Endothelial cell (in vitro differentiated cells): ENCODE results near the gene GLT6D1. TPM values are rescaled to one million over a fixed set of nuclear protein-coding genes. Genes with fewer than 3 reads are reported as not detected.
A peak's percentile ranks its signal among the peaks of the same experiment; 100 is the strongest.

Source experiments
- DNase-seq: peaks from one replicate; pipeline ENCODE4 v3.0.0; 2021; ENCODE audit warnings: low spot score
- H3K27ac Mint-ChIP-seq: one replicate; pipeline ENCODE4 v1.8.0; 2021; ENCODE audit warnings: mixed read lengths, inconsistent platforms; ENCODE audit not compliant: unreplicated experiment
- H3K27me3 Mint-ChIP-seq: one replicate; pipeline ENCODE4 v1.8.0; 2021; ENCODE audit warnings: mild to moderate bottlenecking, moderate library complexity, mixed read lengths, inconsistent platforms; ENCODE audit not compliant: unreplicated experiment
- H3K36me3 Mint-ChIP-seq: one replicate; pipeline ENCODE4 v1.8.0; 2021; ENCODE audit warnings: mild to moderate bottlenecking, low read depth, mixed read lengths, inconsistent platforms; ENCODE audit not compliant: unreplicated experiment
- H3K4me1 Mint-ChIP-seq: one replicate; pipeline ENCODE4 v1.8.0; 2021; ENCODE audit warnings: mild to moderate bottlenecking, mixed read lengths, inconsistent platforms; ENCODE audit not compliant: unreplicated experiment
- H3K4me3 Mint-ChIP-seq: one replicate; pipeline ENCODE4 v1.8.0; 2021; ENCODE audit warnings: mild to moderate bottlenecking, mixed read lengths, inconsistent platforms; ENCODE audit not compliant: unreplicated experiment
- H3K9me3 Mint-ChIP-seq: one replicate; pipeline ENCODE4 v1.8.0; 2021; ENCODE audit warnings: mixed read lengths, inconsistent platforms; ENCODE audit not compliant: unreplicated experiment
- CTCF ChIP-seq: fragments of 200-600 bp; sonication (generic); IDR thresholded peaks from one replicate; pipeline ENCODE4 v1.5.0; 2021; ENCODE audit warnings: antibody characterized with exemption; ENCODE audit not compliant: unreplicated experiment
- total RNA-seq: library from RNA; stranded (reverse); fragmentation: NEBNext Ultra II Directional; extraction: Animal tissue kit (Norgen Biotek cat#: 25700); gene quantifications from one replicate; pipeline ENCODE4 v1.2.1, GENCODE V29; 2021; ENCODE audit not compliant: unreplicated experiment

GLT6D1 gene
- total RNA-seq, 1 donor from 2014 or later: not detected

- Mint-ChIP-seq H3K4me3 (peak overlapping the region; percentile 8), H3K27ac (no peak overlapping the region), H3K36me3 (no peaks in the 10 kb centered on the region), H3K9me3 (peaks cover 10% of the 10 kb centered on the region), H3K4me1 (no peaks in the 10 kb centered on the region), H3K27me3 (no peaks in the 10 kb centered on the region)
- DNase-seq: no peak
- TF ChIP-seq CTCF: no peak
Observed at GRCh38 chr9:135650408-135650807, 11.1 kb upstream of the GLT6D1 start.

DNA sequence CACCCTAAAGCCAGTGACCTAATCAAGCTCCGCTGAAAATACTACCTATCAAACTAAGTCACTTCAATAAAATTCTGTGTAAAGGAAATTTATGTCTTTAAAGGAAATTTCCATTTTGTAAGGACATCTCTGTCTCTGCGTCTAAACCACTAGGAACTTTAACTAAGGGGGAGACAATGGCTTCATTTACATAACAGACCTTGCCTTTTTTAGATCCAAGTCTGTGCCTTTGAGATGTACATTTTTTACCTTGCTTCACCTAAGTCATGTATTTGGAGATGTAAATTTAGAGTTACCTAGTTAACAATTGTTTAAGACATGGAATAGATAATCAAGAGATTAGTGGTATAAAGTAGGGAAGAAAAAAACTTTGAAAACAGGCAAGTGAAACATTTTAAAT is 10.2 kb upstream of the GLT6D1 start:
- Mint-ChIP-seq H3K27ac (no peak overlapping the region), H3K4me1 (no peaks in the 10 kb centered on the region), H3K9me3 (peaks cover 10% of the 10 kb centered on the region), H3K36me3 (no peaks in the 10 kb centered on the region), H3K4me3 (no peak overlapping the region), H3K27me3 (no peaks in the 10 kb centered on the region)
- TF ChIP-seq CTCF: no peak
- no peak for DNase-seq

GRCh38 chr9:135648494-135649410 is 9.4 kb upstream of the GLT6D1 start:
- H3K4me3 Mint-ChIP-seq: no peak overlapping the region
- no peak for DNase-seq

GRCh38 chr9:135647884-135648283 is 8.5 kb upstream of the GLT6D1 start:
- H3K4me1 Mint-ChIP-seq: no peaks in the 10 kb centered on the region
- TF ChIP-seq CTCF: no peak
- H3K36me3 Mint-ChIP-seq: peaks cover 8% of the 10 kb centered on the region
- peaks cover 21% of the 10 kb centered on the region for H3K9me3 Mint-ChIP-seq
- H3K27ac Mint-ChIP-seq: no peak overlapping the region
- no peak for DNase-seq
- H3K4me3 Mint-ChIP-seq: no peak overlapping the region
- H3K27me3 Mint-ChIP-seq: no peaks in the 10 kb centered on the region

More at GRCh38 chr9:135648494-135649410, 9.4 kb upstream of the GLT6D1 start:
- no peaks in the 10 kb centered on the region for H3K4me1 Mint-ChIP-seq
- no peak for TF ChIP-seq CTCF
- H3K27me3 Mint-ChIP-seq: no peaks in the 10 kb centered on the region
- peaks cover 13% of the 10 kb centered on the region for H3K9me3 Mint-ChIP-seq
- H3K36me3 Mint-ChIP-seq: peaks cover 2% of the 10 kb centered on the region
- H3K27ac Mint-ChIP-seq: no peak overlapping the region

- TF ChIP-seq CTCF: no peak
- peaks cover 21% of the 10 kb centered on the region for H3K9me3 Mint-ChIP-seq
- H3K4me3 Mint-ChIP-seq: no peak overlapping the region
- no peaks in the 10 kb centered on the region for H3K4me1 Mint-ChIP-seq
- H3K27ac Mint-ChIP-seq: peak overlapping the region; percentile 57
- peaks cover 11% of the 10 kb centered on the region for H3K36me3 Mint-ChIP-seq
- DNase-seq: no peak
- H3K27me3 Mint-ChIP-seq: no peaks in the 10 kb centered on the region
Observed at GRCh38 chr9:135644631-135645218, 5.4 kb upstream of the GLT6D1 start.
